NB4 (cell line): ENCODE measurements around the gene SERPINE2.

ENCODE experiments used
- MAX ChIP-seq: IDR thresholded peaks from 2 replicates; pipeline ENCODE4 v1.6.1; 2011; ENCODE audit warnings: low read depth, low read length
- POLR2A ChIP-seq: IDR thresholded peaks from 2 replicates; pipeline ENCODE4 v1.6.1; 2011; ENCODE audit warnings: mild to moderate bottlenecking; ENCODE audit not compliant: insufficient read length; ENCODE audit errors: extremely low read depth
- TF ChIP-seq, protein P1 (sequence below): IDR thresholded peaks from one replicate; pipeline ENCODE4 v1.5.1; 2012; ENCODE audit warnings: low read depth, low read length

- TF ChIP-seq, protein P1, sequence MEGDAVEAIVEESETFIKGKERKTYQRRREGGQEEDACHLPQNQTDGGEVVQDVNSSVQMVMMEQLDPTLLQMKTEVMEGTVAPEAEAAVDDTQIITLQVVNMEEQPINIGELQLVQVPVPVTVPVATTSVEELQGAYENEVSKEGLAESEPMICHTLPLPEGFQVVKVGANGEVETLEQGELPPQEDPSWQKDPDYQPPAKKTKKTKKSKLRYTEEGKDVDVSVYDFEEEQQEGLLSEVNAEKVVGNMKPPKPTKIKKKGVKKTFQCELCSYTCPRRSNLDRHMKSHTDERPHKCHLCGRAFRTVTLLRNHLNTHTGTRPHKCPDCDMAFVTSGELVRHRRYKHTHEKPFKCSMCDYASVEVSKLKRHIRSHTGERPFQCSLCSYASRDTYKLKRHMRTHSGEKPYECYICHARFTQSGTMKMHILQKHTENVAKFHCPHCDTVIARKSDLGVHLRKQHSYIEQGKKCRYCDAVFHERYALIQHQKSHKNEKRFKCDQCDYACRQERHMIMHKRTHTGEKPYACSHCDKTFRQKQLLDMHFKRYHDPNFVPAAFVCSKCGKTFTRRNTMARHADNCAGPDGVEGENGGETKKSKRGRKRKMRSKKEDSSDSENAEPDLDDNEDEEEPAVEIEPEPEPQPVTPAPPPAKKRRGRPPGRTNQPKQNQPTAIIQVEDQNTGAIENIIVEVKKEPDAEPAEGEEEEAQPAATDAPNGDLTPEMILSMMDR = no peak
- TF ChIP-seq POLR2A = no peak
- no peak for TF ChIP-seq MAX
These were observed 67.4 kb downstream of the SERPINE2 start for GRCh38 chr2:223971731-223972130.
